RCC 7860 (cell line): ENCODE data around the gene CLIP2.
A peak's percentile ranks its signal among the peaks of the same experiment; 100 is the strongest.
"Not testable (repeated sequence)": the region's sequence is repeated elsewhere in the genome, so short reads cannot be mapped to it uniquely, and the experiment has no call there.

ENCODE experiments used
- DNase-seq: peaks from one replicate; pipeline ENCODE4 v3.0.0-alpha.2; 2015; ENCODE audit warnings: low spot score
- FAIRE-seq: peaks from 2 replicates; lab custom pipeline; 2012; peaks lifted over from hg19 to GRCh38; lab: Jason Lieb, UNC

CLIP2 gene

GRCh38 chr7:74289018-74289658, at the start of gene CLIP2:
TSS of gene CLIP2 (plus strand) at chr7:74289407. CDS start at chr7:74317547, 28,140 bp downstream.
- FAIRE-seq = no peak
- peak; percentile 65 for DNase-seq

GRCh38 chr7:74240482-74240881, 48.7 kb upstream of the CLIP2 start:
- FAIRE-seq = no peak

GRCh38 chr7:74242122-74242443, 47.1 kb upstream of the CLIP2 start:
- DNase-seq (no peak), FAIRE-seq (no peak)

More at GRCh38 chr7:74240482-74240881, 48.7 kb upstream of the CLIP2 start:
- no peak for DNase-seq

- no peak for DNase-seq
- no peak for FAIRE-seq
Measured at GRCh38 chr7:74246497-74246896, 42.7 kb upstream of the CLIP2 start.

- DNase-seq = no peak
- no peak for FAIRE-seq
Measured at GRCh38 chr7:74248156-74248555, 41.1 kb upstream of the CLIP2 start.

GRCh38 chr7:74249058-74249457, 40.1 kb upstream of the CLIP2 start:
- not testable (repeated sequence) for DNase-seq, FAIRE-seq

DNA sequence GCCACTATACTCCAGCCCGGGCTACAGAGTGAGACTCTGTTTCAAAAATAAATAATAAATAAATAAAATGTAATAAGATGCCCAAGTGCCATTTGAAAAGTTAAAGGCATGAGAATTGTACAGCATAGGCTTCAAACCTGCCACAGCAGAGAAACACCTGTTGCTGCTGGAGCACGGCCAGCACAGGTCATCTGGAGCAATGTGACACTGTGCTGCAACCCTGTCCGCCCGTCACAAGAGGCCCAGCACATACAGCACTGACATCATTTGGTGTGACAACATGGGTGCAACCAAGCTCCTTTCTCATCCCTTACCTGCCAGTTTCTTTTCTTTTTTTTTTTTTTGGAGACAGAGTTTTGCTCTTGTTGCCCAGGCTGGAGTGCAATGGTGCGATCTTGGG, 36.3 kb upstream of the CLIP2 start:
- no peak for DNase-seq
- no peak for FAIRE-seq

- FAIRE-seq (no peak), DNase-seq (no peak)
Measured at GRCh38 chr7:74253331-74253730, 35.9 kb upstream of the CLIP2 start.

DNA sequence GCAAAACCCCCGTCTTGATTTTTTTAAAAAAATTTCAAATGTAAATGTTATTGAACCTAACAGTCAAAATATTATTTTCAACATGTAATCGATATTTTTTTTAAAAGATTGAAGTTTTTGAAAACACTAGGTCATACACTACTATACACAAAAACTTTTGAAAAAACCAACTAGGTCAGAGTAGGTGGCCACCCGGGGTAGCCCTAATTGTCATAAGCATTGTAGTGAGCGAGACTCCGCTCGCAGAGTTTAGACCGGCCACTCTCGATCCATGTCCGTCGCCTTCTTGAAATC, 35.4 kb upstream of the CLIP2 start:
- no peak for DNase-seq
- FAIRE-seq = no peak

GRCh38 chr7:74254129-74254857, 34.9 kb upstream of the CLIP2 start, which contains the start of gene RFC2:
TSS of gene RFC2 (minus strand) at chr7:74254399. CDS start at chr7:74254383, 16 bp downstream.
- DNase-seq (peak; percentile 96), FAIRE-seq (peak; percentile 79)

GRCh38 chr7:74254858-74255379, 34.3 kb upstream of the CLIP2 start:
- FAIRE-seq (no peak), DNase-seq (no peak)

DNA sequence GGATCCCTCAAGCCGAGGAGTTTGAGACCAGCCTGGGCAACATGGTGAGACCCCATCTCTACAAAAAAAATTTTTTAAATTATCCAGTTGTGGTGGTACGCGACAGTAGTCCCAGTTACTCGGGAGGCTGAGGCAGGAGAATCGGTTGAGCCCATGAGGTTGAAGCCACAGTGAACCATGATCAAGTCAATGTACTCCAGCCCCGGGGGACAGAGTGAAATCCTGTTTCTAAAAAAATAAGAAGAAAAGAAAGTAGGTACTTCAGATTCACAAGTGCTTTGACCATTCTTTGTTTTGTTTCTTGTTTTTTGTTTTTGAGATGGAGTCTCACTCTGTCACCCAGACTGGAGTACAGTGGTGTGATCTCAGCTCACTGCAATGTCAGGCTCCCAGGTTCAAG, 33.7 kb upstream of the CLIP2 start:
- DNase-seq, FAIRE-seq: not testable (repeated sequence)

DNA sequence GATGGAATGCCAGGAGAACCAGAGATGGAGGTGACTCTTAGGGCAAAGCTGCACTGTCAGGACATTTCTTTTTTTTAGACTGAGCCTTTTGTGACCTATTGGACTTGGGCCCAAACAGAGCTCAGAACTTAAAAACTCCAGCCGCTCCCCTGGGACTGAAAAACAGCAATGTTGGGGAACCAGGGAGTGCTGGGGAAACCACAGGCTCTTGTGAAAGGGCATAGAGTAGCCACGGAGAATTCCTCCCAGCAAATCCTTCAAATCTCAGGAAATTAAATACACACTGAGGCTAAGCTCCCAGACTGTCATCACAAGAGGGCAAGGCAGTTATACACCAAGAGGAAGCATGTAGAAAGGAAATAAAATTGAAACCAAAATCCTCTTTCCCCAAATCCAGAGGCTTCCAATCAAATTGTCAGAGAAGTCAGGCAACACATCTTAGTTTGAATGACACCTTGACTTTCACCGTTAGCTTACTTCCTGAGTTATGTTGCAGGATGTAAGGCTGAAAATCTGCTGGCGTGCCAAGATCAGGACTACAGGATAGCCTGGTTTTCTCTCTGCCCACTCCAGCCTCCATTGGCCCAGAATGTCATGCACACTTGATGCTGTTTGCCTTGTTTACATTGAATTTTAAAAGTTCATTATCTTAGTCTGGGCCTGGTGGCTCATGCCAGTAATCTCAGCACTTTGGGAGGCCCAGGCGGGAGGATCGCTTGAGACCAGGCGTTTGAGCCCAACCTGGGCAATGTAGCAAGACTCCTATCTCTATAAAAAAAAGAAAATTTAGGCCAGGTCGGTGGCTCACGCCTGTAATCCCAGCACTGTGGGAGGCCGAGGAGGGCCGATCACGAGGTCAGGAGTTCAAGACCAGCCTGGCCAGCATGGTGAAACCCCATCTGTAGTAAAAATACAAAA, 32.5 kb upstream of the CLIP2 start:
- DNase-seq (no peak), FAIRE-seq (no peak)

DNA sequence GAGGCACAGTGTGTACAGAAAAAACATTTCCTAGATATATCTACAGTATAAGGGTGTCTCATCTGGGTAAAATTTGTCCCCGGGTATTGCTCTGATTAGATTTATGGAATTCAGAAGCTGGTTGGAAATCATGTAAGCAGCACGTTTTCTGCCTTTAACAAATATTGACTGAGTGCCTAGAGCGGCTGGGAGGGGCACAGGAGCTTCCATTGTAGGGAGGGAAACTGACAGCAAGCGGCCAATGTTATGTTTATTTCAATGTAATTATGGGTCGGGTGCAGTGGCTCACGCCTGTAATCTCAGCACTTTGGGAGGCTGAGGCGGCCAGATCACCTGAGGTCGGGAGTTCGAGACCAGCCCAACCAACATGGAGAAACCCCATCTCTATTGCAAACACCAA, 30.6 kb upstream of the CLIP2 start:
- DNase-seq (no peak), FAIRE-seq (no peak)

GRCh38 chr7:74262639-74263398, 26.4 kb upstream of the CLIP2 start:
- no peak for DNase-seq
- no peak for FAIRE-seq

- FAIRE-seq (no peak), DNase-seq (no peak)
Measured at GRCh38 chr7:74263399-74264120, 25.6 kb upstream of the CLIP2 start.

GRCh38 chr7:74266191-74266963, 22.8 kb upstream of the CLIP2 start:
- DNase-seq = no peak
- FAIRE-seq = no peak

- FAIRE-seq (no peak), DNase-seq (peak; percentile 17)
Measured at GRCh38 chr7:74267756-74268565, 21.2 kb upstream of the CLIP2 start.
